ENCODE measurements around the gene SAYSD1.

SAYSD1 gene

GRCh38 chr6:39073471-39074355 is 41.3 kb downstream of the SAYSD1 start:
- no peak for TF ChIP-seq CTCF (conservative IDR thresholded peaks at IDR 0.05)
- H3K27ac ChIP-seq, result no peak overlapping the region

GRCh38 chr6:39072830-39073229 is 42.2 kb downstream of the SAYSD1 start:
- TF ChIP-seq CTCF (conservative IDR thresholded peaks at IDR 0.05), result no peak
- H3K27ac ChIP-seq, result no peak overlapping the region

GRCh38 chr6:39068391-39068790 is 46.6 kb downstream of the SAYSD1 start:
- TF ChIP-seq CTCF (conservative IDR thresholded peaks at IDR 0.05), result no peak
- no peak overlapping the region for H3K27ac ChIP-seq

GRCh38 chr6:39065561-39065960 is 49.4 kb downstream of the SAYSD1 start:
- H3K27ac ChIP-seq, result no peak overlapping the region
- no peak for TF ChIP-seq CTCF (conservative IDR thresholded peaks at IDR 0.05)

- no peak for TF ChIP-seq CTCF (conservative IDR thresholded peaks at IDR 0.05)
- no peak overlapping the region for H3K27ac ChIP-seq
Measured at GRCh38 chr6:39063526-39063925, 51.5 kb downstream of the SAYSD1 start.

- TF ChIP-seq CTCF (conservative IDR thresholded peaks at IDR 0.05), result no peak
- no peak overlapping the region for H3K27ac ChIP-seq
Measured at GRCh38 chr6:39062014-39062740, 52.8 kb downstream of the SAYSD1 start.

- H3K27ac ChIP-seq, result no peak overlapping the region
- no peak for TF ChIP-seq CTCF (conservative IDR thresholded peaks at IDR 0.05)
Measured at GRCh38 chr6:39061588-39061987, 53.4 kb downstream of the SAYSD1 start.

Measured in VCaP (cell line).